Sigmoid colon (tissue), 3 donors: ENCODE data around the gene HTT-AS.

Experiments used
- CTCF ChIP-seq, 4 experiments: fragments of 450-650 bp in 3 of 4; fragments of 200-600 bp in 1 of 4; IDR thresholded peaks; one replicate each; pipeline ENCODE4 v1.5.1; 2016 to 2019; ENCODE audit warnings: antibody characterized with exemption in 4 of 4, mild to moderate bottlenecking in 3 of 4, moderate library complexity in 2 of 4
- POLR2A ChIP-seq, 2 donors: fragments of 450-650 bp; IDR thresholded peaks; one replicate each; pipeline ENCODE4 v1.6.1; 2016; ENCODE audit warnings: antibody characterized with exemption in 2 of 2, mild to moderate bottlenecking in 2 of 2, moderate library complexity in 2 of 2

- no peak for TF ChIP-seq POLR2A (IDR thresholded peaks at IDR 0.05)
- no peak for TF ChIP-seq CTCF (IDR thresholded peaks at IDR 0.05)
These were observed 38.5 kb upstream of the HTT-AS start for GRCh38 chr4:3112609-3113469.
